ENCODE data around the gene HEXA. TPM values are rescaled to one million over a fixed set of nuclear protein-coding genes. Genes with fewer than 3 reads are reported as not detected.

The HEXA gene
- total RNA-seq, 1 donor from 2014 or later: 82.7 TPM

DNA sequence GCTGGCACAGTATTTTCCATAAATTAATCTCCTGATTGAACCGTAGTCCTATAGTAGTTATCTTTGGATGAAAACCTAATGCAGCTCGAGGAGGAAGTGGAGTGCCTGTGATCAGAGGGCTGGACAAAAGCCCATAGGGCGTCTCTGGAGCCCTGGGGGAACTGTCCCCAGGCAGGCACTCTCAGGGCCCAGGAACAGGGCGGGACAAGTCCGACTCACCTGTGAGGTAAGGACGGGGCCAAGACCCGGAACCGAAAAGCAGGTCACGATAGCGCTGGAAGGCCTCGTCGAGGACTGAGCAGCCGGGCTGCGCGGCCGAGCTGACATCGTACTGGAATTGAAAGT is 341 bp downstream of the HEXA start:
- H3K4me3 ChIP-seq (ENCODE audit: low read depth, low read length): peak overlapping the region; percentile 82
- DNase-seq (ENCODE audit: low read depth): no peak
- TF ChIP-seq, protein P1, sequence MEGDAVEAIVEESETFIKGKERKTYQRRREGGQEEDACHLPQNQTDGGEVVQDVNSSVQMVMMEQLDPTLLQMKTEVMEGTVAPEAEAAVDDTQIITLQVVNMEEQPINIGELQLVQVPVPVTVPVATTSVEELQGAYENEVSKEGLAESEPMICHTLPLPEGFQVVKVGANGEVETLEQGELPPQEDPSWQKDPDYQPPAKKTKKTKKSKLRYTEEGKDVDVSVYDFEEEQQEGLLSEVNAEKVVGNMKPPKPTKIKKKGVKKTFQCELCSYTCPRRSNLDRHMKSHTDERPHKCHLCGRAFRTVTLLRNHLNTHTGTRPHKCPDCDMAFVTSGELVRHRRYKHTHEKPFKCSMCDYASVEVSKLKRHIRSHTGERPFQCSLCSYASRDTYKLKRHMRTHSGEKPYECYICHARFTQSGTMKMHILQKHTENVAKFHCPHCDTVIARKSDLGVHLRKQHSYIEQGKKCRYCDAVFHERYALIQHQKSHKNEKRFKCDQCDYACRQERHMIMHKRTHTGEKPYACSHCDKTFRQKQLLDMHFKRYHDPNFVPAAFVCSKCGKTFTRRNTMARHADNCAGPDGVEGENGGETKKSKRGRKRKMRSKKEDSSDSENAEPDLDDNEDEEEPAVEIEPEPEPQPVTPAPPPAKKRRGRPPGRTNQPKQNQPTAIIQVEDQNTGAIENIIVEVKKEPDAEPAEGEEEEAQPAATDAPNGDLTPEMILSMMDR (conservative IDR thresholded peaks at IDR 0.05; ENCODE audit: low read depth, low read length): no peak

DNA sequence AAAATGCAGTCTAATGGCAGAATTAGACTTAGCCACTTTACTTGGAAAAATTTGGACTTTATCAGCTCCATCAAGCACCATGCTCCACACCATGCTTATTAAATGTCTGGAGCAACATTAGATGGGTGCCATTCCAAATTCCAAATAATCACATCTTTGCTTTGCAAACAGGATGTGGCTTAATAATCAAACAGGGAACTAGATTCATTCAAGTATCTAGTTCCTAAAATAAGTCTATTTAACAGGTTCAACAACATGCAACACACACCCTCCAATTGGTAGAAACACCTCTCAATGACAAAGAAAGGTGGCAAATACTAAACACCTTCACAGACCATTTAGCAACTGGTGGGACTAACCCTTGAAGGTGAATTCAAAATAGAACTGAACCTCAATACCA is 3.5 kb downstream of the HEXA start:
- TF ChIP-seq, protein P1 (conservative IDR thresholded peaks at IDR 0.05; ENCODE audit: low read depth, low read length): no peak
- DNase-seq (ENCODE audit: low read depth): no peak
- no peak overlapping the region for H3K4me3 ChIP-seq (ENCODE audit: low read depth, low read length)

DNA sequence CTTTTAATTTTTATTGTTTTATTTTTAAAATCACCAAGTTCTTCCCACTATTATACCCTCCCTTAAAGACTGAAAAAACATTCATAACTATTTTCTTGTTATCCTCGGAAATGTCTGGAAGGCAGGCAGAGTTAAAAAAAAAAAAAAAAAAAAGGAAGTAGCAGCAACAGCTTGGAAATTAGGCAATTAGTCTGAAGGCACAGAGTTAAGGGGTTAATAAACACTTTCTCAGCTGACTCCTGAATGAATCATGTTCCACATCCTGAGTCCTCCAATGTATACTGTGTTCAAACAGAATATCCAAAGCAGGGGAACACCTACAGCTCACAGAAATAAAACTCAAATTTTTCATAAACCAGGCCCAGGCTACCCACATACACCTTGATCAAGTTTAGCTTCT is 5.8 kb downstream of the HEXA start:
- no peak overlapping the region for H3K4me3 ChIP-seq (ENCODE audit: low read depth, low read length)
- DNase-seq (ENCODE audit: low read depth): peak; percentile 44
- TF ChIP-seq, protein P1 (conservative IDR thresholded peaks at IDR 0.05; ENCODE audit: low read depth, low read length): no peak

DNA sequence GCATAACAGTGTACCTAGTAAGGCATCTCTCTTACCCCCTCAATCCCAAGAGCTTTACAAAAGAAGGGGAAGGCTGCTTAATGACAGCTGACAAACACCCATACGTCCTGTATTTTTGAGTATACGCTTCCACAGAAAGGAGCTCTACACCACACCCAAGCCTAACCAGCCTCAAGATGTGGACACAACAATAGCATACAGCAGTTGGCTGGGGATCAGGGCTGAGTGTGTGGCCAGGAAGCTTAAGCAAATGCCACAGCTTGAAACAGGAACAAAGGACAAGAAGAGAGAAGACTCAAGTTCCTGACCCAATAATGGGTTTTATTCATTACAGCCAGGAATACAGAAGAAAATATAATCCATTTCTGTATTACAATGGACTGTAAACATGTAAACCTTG is 6.9 kb downstream of the HEXA start:
- no peak for DNase-seq (ENCODE audit: low read depth)
- no peak overlapping the region for H3K4me3 ChIP-seq (ENCODE audit: low read depth, low read length)
- TF ChIP-seq, protein P1 (conservative IDR thresholded peaks at IDR 0.05; ENCODE audit: low read depth, low read length): no peak

DNA sequence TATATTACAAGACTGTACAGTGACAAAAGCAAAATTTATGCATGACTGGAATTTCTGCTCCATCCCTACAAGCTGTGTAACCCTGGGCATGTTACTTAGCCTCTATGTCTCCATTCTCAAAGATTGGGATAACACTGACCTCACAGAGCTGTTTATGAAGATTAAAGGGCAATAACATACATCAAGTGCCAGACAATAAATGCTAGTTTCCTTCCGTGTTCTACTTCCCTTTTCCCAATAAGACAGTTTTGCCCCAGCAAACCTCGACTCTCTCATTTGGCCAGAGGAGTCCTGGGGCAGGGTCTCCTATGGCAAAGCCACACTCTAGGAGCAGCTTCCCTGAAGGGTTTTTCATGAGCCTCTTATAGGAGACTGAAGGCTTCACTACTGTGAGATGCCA is 7.5 kb downstream of the HEXA start:
- TF ChIP-seq, protein P1 (conservative IDR thresholded peaks at IDR 0.05; ENCODE audit: low read depth, low read length): no peak
- DNase-seq (ENCODE audit: low read depth): no peak
- H3K4me3 ChIP-seq (ENCODE audit: low read depth, low read length): no peak overlapping the region

DNA sequence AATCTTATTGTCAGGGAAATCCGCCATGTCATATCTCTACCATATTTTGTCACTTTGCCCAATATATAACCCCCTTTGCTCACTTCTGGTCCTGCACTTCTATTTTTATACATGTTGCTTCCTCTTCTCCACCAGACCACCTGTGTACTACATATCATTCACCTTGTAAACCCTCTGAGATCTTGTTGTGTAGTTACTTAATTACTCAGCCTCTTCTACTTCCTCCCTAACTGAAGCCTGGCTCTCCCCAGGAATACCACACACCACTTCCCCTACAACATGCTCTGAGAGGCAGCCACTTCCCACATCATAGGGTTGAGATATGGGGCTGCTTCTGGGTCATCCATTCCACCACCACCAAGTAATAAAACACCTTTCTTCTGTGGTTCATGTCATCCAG is 10.0 kb downstream of the HEXA start:
- no peak overlapping the region for H3K4me3 ChIP-seq (ENCODE audit: low read depth, low read length)
- TF ChIP-seq, protein P1 (conservative IDR thresholded peaks at IDR 0.05; ENCODE audit: low read depth, low read length): no peak
- no peak for DNase-seq (ENCODE audit: low read depth)

DNA sequence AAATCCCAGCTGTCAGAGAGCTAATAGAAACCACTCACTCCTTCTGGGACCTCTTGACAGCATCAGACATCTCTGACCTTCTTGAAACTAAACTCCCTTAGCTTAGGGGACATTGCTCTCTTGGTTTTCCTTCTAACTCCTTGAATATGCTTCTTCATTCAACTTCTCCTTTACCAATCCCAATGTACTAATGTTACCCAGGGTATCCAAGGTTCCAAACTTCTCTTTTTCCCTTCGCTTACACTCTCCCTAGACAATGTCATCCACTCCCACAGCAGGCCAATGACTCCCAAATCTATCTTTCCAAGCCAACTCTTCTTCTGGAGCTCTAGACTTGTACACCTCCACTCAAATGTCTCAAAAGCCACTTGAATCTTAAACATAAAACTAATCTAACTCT is 14.6 kb downstream of the HEXA start:
- no peak overlapping the region for H3K4me3 ChIP-seq (ENCODE audit: low read depth, low read length)
- no peak for DNase-seq (ENCODE audit: low read depth)
- TF ChIP-seq, protein P1 (conservative IDR thresholded peaks at IDR 0.05; ENCODE audit: low read depth, low read length): no peak
